Activated CD8-positive, alpha-beta T cell treated with anti-CD3 and anti-CD28 coated beads for 36 hours (primary cell): Measurements from ENCODE around the gene KDM4F. TPM values are rescaled to one million over a fixed set of nuclear protein-coding genes. Genes with fewer than 3 reads are reported as not detected.

Experiments used
- ATAC-seq: fragments of 200-7000 bp; cut with Tn5 transposase; one replicate; pipeline ENCODE4 v1.10.0; 2021; ENCODE audit warnings: mild to moderate bottlenecking, moderate library complexity
- CTCF ChIA-PET: fragments of 350-600 bp; sonication (Branson Sonifier 250); formaldehyde crosslinking; loops from one replicate; lab custom pipeline; 2021; ENCODE audit warnings: antibody characterized with exemption; lab: Charles Lee
- POLR2A ChIA-PET: fragments of 350-600 bp; sonication (Branson Sonifier 250); formaldehyde crosslinking; loops from one replicate; lab custom pipeline; 2021; ENCODE audit warnings: antibody characterized with exemption; lab: Charles Lee
- DNase-seq: peaks from one replicate; pipeline ENCODE4 v3.0.0-alpha.2; 2020
- H3K27ac Mint-ChIP-seq: one replicate; pipeline ENCODE4 v1.8.0; 2021; ENCODE audit warnings: mild to moderate bottlenecking, mixed read lengths
- H3K27me3 Mint-ChIP-seq: one replicate; pipeline ENCODE4 v1.8.0; 2021; ENCODE audit warnings: mixed read lengths
- H3K36me3 Mint-ChIP-seq: one replicate; pipeline ENCODE4 v1.8.0; 2021; ENCODE audit warnings: low read depth, mixed read lengths
- H3K4me1 Mint-ChIP-seq: one replicate; pipeline ENCODE4 v1.8.0; 2021; ENCODE audit warnings: low read depth, mixed read lengths
- H3K4me3 Mint-ChIP-seq: one replicate; pipeline ENCODE4 v1.8.0; 2021; ENCODE audit warnings: mild to moderate bottlenecking, moderate library complexity, mixed read lengths
- H3K9me3 Mint-ChIP-seq: one replicate; pipeline ENCODE4 v1.8.0; 2021; ENCODE audit warnings: mixed read lengths
- CTCF ChIP-seq: fragments of 200-600 bp; IDR thresholded peaks from one replicate; pipeline ENCODE4 v1.8.0; 2022; ENCODE audit warnings: antibody characterized with exemption, mild to moderate bottlenecking
- intact Hi-C: fragments of 100-400 bp; cut with micrococcal nuclease; formaldehyde crosslinking; loops from one replicate; pipeline ENCODE4 v1.10.0; 2022
- total RNA-seq, 2 experiments: library from RNA; stranded (reverse); gene quantifications; one replicate each; pipeline ENCODE4 v1.2.3, GENCODE V29; 2021

The KDM4F gene
- total RNA-seq, 2 experiments from 2014 or later = not detected

DNA sequence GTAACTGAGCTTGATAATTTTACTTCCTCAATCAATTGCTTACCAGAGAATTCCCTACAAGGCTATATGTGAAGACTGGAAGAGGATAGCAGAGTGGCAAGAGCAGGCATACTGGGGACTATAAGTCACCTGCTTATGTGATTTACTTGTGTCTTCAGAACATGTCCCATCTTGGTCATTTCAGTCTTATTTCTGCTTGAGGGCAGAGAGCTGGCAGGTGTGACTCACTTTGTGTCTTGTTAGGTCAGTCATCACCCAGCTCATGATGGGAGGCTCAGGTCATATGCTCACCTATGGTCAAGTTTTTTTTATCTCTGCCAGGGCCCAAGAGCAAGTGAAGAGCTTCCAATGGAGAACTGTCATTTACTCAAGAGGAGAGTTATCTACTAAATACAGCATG lies 23.7 kb downstream of the KDM4F start:
- TF ChIP-seq CTCF = no peak
- H3K27me3 Mint-ChIP-seq = no peaks in the 10 kb centered on the region
- H3K27ac Mint-ChIP-seq = no peak overlapping the region
- ChIA-PET POLR2A (interaction anchor here (0.6 to 1.3 kb wide), 5 partner anchors 8 to 611 kb away, joined by 3 to 4 read pairs (median 3); no protein-coding TSS in a partner anchor), CTCF (interaction anchor here (1.1 to 12.0 kb wide), 5 partner anchors 9 to 633 kb away, joined by 3 to 185 read pairs (median 6); partner anchors contain the start of gene ENDOD1)
- H3K4me3 Mint-ChIP-seq = no peak overlapping the region
- H3K9me3 Mint-ChIP-seq = no peaks in the 10 kb centered on the region
- ATAC-seq = no peak
- intact Hi-C loops = no loop called here
- H3K36me3 Mint-ChIP-seq = peaks cover 17% of the 10 kb centered on the region
- H3K4me1 Mint-ChIP-seq = peaks cover 27% of the 10 kb centered on the region
- DNase-seq = no peak

DNA sequence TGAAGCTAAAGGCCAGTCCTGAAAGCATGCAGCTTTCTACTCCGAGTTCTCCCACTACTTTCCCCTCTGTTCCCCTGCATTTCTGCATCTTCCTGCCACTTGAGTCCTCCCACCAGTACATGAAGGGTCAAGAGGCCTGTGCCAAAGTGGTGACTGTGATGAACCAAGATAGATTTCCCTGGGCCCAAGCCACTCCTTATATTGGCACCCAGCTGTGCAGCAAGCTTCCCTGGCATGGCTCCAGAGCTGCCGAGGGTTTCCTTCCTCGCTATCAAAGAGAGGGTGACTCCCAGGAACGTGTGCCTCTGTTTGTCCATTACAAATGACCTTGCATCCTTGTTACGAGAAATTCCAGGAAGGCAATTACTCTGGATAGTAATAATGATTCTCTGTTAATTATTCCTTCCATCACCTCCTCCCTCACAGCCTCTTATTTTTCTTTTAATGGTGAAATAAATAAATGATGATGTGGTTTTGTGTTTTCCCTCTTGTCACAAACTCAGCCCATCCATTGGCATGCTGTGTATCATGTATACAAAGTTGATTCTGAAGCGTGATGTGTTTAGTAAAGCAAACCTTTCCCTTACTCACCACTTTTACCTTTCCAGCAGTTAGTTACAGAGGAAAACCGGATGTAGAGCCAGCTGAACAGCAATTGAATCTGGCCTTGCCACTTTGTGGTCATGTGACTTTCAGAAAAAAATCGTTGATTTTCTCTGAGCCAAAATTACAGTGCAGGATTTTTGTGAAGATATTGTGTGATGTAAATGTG lies 25.8 kb downstream of the KDM4F start:
- Mint-ChIP-seq H3K36me3 (peaks cover 9% of the 10 kb centered on the region), H3K27me3 (no peaks in the 10 kb centered on the region), H3K27ac (no peak overlapping the region), H3K9me3 (no peaks in the 10 kb centered on the region), H3K4me1 (peaks cover 22% of the 10 kb centered on the region), H3K4me3 (no peak overlapping the region)
- POLR2A ChIA-PET = interaction anchor here (0.7 to 1.2 kb wide), 3 partner anchors 9 to 681 kb away, joined by 3 to 4 read pairs (median 3); no protein-coding TSS in a partner anchor
- DNase-seq = no peak
- ATAC-seq = no peak
- CTCF ChIA-PET = interaction anchor here (0.7 to 12.0 kb wide), 5 partner anchors 9 to 78 kb away, joined by 3 to 185 read pairs (median 4); no protein-coding TSS in a partner anchor
- no peak for TF ChIP-seq CTCF
- intact Hi-C loops = no loop called here

- CTCF ChIA-PET = interaction anchor here (1.1 to 12.0 kb wide), 6 partner anchors 8 to 76 kb away, joined by 3 to 185 read pairs (median 5); partner anchors contain the start of gene SRSF8
- no peak overlapping the region for H3K27ac Mint-ChIP-seq
- H3K27me3 Mint-ChIP-seq = no peaks in the 10 kb centered on the region
- TF ChIP-seq CTCF = no peak
- no peaks in the 10 kb centered on the region for H3K9me3 Mint-ChIP-seq
- peaks cover 1% of the 10 kb centered on the region for H3K36me3 Mint-ChIP-seq
- no peak overlapping the region for H3K4me3 Mint-ChIP-seq
- POLR2A ChIA-PET = interaction anchor here (1.0 kb wide), 1 partner anchor 14 kb away, joined by 3 read pairs; no protein-coding TSS in a partner anchor
- ATAC-seq (no peak), DNase-seq (no peak)
- H3K4me1 Mint-ChIP-seq = peaks cover 14% of the 10 kb centered on the region
- intact Hi-C loops = no loop called here
These were observed 27.2 kb downstream of the KDM4F start for GRCh38 chr11:95076416-95076815.

GRCh38 chr11:95076981-95077380 lies 27.8 kb downstream of the KDM4F start:
- intact Hi-C loops = no loop called here
- no peaks in the 10 kb centered on the region for H3K27me3 Mint-ChIP-seq
- no peak overlapping the region for H3K4me3 Mint-ChIP-seq
- H3K4me1 Mint-ChIP-seq = peaks cover 15% of the 10 kb centered on the region
- no peaks in the 10 kb centered on the region for H3K9me3 Mint-ChIP-seq
- ATAC-seq (no peak), DNase-seq (no peak)
- H3K36me3 Mint-ChIP-seq = no peaks in the 10 kb centered on the region
- no peak overlapping the region for H3K27ac Mint-ChIP-seq
- CTCF ChIA-PET = interaction anchor here (1.2 to 12.0 kb wide), 3 partner anchors 9 to 76 kb away, joined by 3 to 185 read pairs (median 6); partner anchors contain the start of gene SRSF8
- POLR2A ChIA-PET = no interaction called here
- no peak for TF ChIP-seq CTCF

- H3K9me3 Mint-ChIP-seq = no peaks in the 10 kb centered on the region
- no peak for TF ChIP-seq CTCF
- ChIA-PET POLR2A (no interaction called here), CTCF (interaction anchor here (1.0 to 1.4 kb wide), 2 partner anchors 12 to 73 kb away, joined by 3 read pairs; no protein-coding TSS in a partner anchor)
- peaks cover 12% of the 10 kb centered on the region for H3K4me1 Mint-ChIP-seq
- no peak for DNase-seq
- no peak overlapping the region for H3K4me3 Mint-ChIP-seq
- no peak for ATAC-seq
- H3K36me3 Mint-ChIP-seq = no peaks in the 10 kb centered on the region
- intact Hi-C loops = no loop called here
- no peaks in the 10 kb centered on the region for H3K27me3 Mint-ChIP-seq
- H3K27ac Mint-ChIP-seq = no peak overlapping the region
These were observed 29.3 kb downstream of the KDM4F start for GRCh38 chr11:95078526-95078925.
